K562 (cell line): ENCODE results near the gene BICDL1. TPM values are rescaled to one million over a fixed set of nuclear protein-coding genes. Genes with fewer than 3 reads are reported as not detected.

Source experiments
- ATAC-seq: fragments of 200-7000 bp; cut with Tn5 transposase; 3 replicates; pipeline ENCODE4 v1.9.1; 2020; ENCODE audit warnings: moderate library complexity
- BruUV-seq: library from RNA; stranded (reverse); fragments of 400-500 nt; replicated peaks from 2 replicates; lab custom pipeline; 2021; lab: Mats Ljungman, UMichigan
- CTCF ChIA-PET: fragments of 300-600 bp; formaldehyde crosslinking; extraction: SDS; loops from one replicate; lab custom pipeline; 2021; ENCODE audit warnings: low intra/inter-chr PET ratio; lab: Yijun Ruan, JAX
- POLR2A ChIA-PET: fragments of 300-600, 350-650 bp; sonication (Branson Sonifier 250); formaldehyde crosslinking; extraction: SDS; loops from one replicate; lab custom pipeline; 2021; ENCODE audit warnings: antibody characterized with exemption, inconsistent platforms; lab: Yijun Ruan, JAX
- DNase-seq, 4 experiments: peaks; one replicate each; pipeline versions ENCODE4 v3.0.0 to v3.0.0-alpha.2; 2011 to 2018; ENCODE audit warnings: low spot score in 3 of 4, mixed read lengths in 3 of 4; ENCODE audit errors: extremely low read depth in 1 of 4
- FAIRE-seq: peaks from 2 replicates; lab custom pipeline; 2011; peaks lifted over from hg19 to GRCh38; lab: Jason Lieb, UNC
- H2AFZ ChIP-seq: 2 replicates; pipeline ENCODE4 v1.6.0; 2011; ENCODE audit warnings: low read depth, low read length, control low read depth, inconsistent platforms
- H3K27ac ChIP-seq: fragments of 200-600 bp; 3 replicates; pipeline ENCODE4 v1.8.0; 2011; ENCODE audit warnings: low read depth, mild to moderate bottlenecking, control low read depth, inconsistent platforms, low read length, moderate library complexity, mixed read lengths; ENCODE audit errors: extremely low read depth
- H3K27me3 ChIP-seq, 2 experiments: fragments of 300-600 bp in 1 of 2; 2 replicates in 1 of 2; 3 replicates in 1 of 2; pipeline versions ENCODE4 v1.6.0 to v1.8.0; 2011; ENCODE audit warnings: inconsistent platforms in 2 of 2, low read length in 2 of 2, mild to moderate bottlenecking in 1 of 2, mixed read lengths in 1 of 2, moderate library complexity in 1 of 2; ENCODE audit not compliant: control insufficient read depth in 2 of 2, insufficient read depth in 2 of 2
- H3K36me3 ChIP-seq: fragments of 300-600 bp; 3 replicates; pipeline ENCODE4 v1.8.0; 2011; ENCODE audit warnings: mild to moderate bottlenecking, low read length, inconsistent platforms; ENCODE audit not compliant: control insufficient read depth, insufficient read depth
- H3K4me1 ChIP-seq, 2 experiments: fragments of 200-600 bp in 1 of 2; replicated peaks in 1 of 2; 2 replicates in 1 of 2; 3 replicates in 1 of 2; pipeline versions ENCODE4 v1.5.1 to v1.8.0; 2011; ENCODE audit warnings: inconsistent platforms in 2 of 2, low read length in 2 of 2, mild to moderate bottlenecking in 1 of 2, mixed read lengths in 1 of 2, moderate library complexity in 1 of 2; ENCODE audit not compliant: control insufficient read depth in 2 of 2, insufficient read depth in 2 of 2
- H3K4me2 ChIP-seq: 2 replicates; pipeline ENCODE4 v1.6.1; 2011; ENCODE audit warnings: low read length, control low read depth, inconsistent platforms, mixed read lengths; ENCODE audit not compliant: insufficient read depth
- H3K4me3 ChIP-seq: fragments of 200-600 bp; sonication (generic), shearing (Covaris generic); 2 replicates; pipeline ENCODE4 v1.5.1; 2016; ENCODE audit warnings: control low read depth, inconsistent platforms
- H3K79me2 ChIP-seq: fragments of 200-600 bp; 3 replicates; pipeline ENCODE4 v1.8.0; 2011; ENCODE audit warnings: low read length, inconsistent platforms; ENCODE audit not compliant: control insufficient read depth, insufficient read depth
- H3K9ac ChIP-seq, 2 experiments: 2 replicates each; pipeline versions ENCODE4 v1.6.0 to v1.6.1; 2011; ENCODE audit warnings: low read depth in 2 of 2, low read length in 2 of 2, control low read depth in 1 of 2, inconsistent platforms in 1 of 2, mild to moderate bottlenecking in 1 of 2, mixed read lengths in 1 of 2; ENCODE audit not compliant: insufficient read depth in 1 of 2
- H3K9me1 ChIP-seq: one replicate; pipeline ENCODE4 v1.6.0; 2011; ENCODE audit warnings: inconsistent platforms, mild to moderate bottlenecking, low read length, moderate library complexity; ENCODE audit not compliant: control insufficient read depth, insufficient read depth
- H3K9me3 ChIP-seq: replicated peaks from 2 replicates; pipeline ENCODE4 v1.5.1; 2011; ENCODE audit warnings: low read depth, low read length, inconsistent platforms; ENCODE audit not compliant: control insufficient read depth, insufficient read depth
- H4K20me1 ChIP-seq: replicated peaks from 2 replicates; pipeline ENCODE4 v1.6.1; 2011; ENCODE audit warnings: low read length, inconsistent platforms, mixed read lengths; ENCODE audit not compliant: control insufficient read depth, insufficient read depth
- ATF1 ChIP-seq, 2 experiments: fragments of 450-650 bp in 1 of 2; IDR thresholded peaks; 2 replicates each; pipeline ENCODE4 v1.6.1; 2016; ENCODE audit warnings: missing compliant biosample characterization in 1 of 2, missing genetic modification characterization in 1 of 2
- FIP1L1 ChIP-seq: fragments of 200-400 bp; formaldehyde crosslinking; IDR thresholded peaks from 2 replicates; pipeline ENCODE4 v1.6.1; 2018; ENCODE audit warnings: mild to moderate bottlenecking, low read depth, low read length; ENCODE audit not compliant: poor library complexity, severe bottlenecking
- FOXK2 ChIP-seq, 2 experiments: fragments of 450-650 bp; IDR thresholded peaks in 1 of 2; conservative IDR thresholded peaks in 1 of 2; 2 replicates each; pipeline ENCODE4 v1.6.1; 2016; ENCODE audit warnings: low read depth in 2 of 2, mild to moderate bottlenecking in 1 of 2
- GABPB2 ChIP-seq: fragments of 250-450 bp; sonication (Bioruptor Pico); conservative IDR thresholded peaks from 2 replicates; pipeline ENCODE4 v1.5.1; 2021; ENCODE audit warnings: mild to moderate bottlenecking
- KAT2B ChIP-seq: IDR thresholded peaks from one replicate; pipeline ENCODE4 v1.6.1; 2012; ENCODE audit warnings: low read depth, mild to moderate bottlenecking, control low read depth, inconsistent platforms, low read length, moderate library complexity
- LARP7 ChIP-seq: fragments of 450-650 bp; IDR thresholded peaks from 2 replicates; pipeline ENCODE4 v1.6.1; 2016
- PHTF2 ChIP-seq: fragments of 250-450 bp; sonication (Bioruptor Pico); IDR thresholded peaks from 2 replicates; pipeline ENCODE4 v1.5.0; 2021; ENCODE audit warnings: mild to moderate bottlenecking
- TBP ChIP-seq: optimal IDR thresholded peaks from 2 replicates; pipeline ENCODE3; 2011; ENCODE audit warnings: low read depth, low read length, improper control_type of control experiment
- TEAD1 ChIP-seq, 2 experiments: fragments of 450-650 bp in 1 of 2; sonication (generic) in 1 of 2; formaldehyde crosslinking; IDR thresholded peaks; 2 replicates each; pipeline versions ENCODE4 v1.4.0 to v1.8.0; 2020 to 2022; ENCODE audit warnings: mild to moderate bottlenecking in 2 of 2, missing genetic modification reagents in 1 of 2
- YBX1 ChIP-seq: fragments of 450-650 bp; IDR thresholded peaks from 2 replicates; pipeline ENCODE4 v1.7.1; 2016; ENCODE audit warnings: mild to moderate bottlenecking
- ZNF436 ChIP-seq: fragments of 250-450, 450-650 bp; sonication (Bioruptor Pico); formaldehyde crosslinking; IDR thresholded peaks from 2 replicates; pipeline ENCODE4 v1.7.0; 2020; ENCODE audit warnings: mild to moderate bottlenecking
- ZNF717 ChIP-seq: fragments of 250-450 bp; sonication (Bioruptor Pico); IDR thresholded peaks from 2 replicates; pipeline ENCODE4 v1.5.0; 2021
- ZNF77 ChIP-seq: fragments of 250-450 bp; sonication (Bioruptor Pico); IDR thresholded peaks from 2 replicates; pipeline ENCODE4 v1.5.0; 2020
- WGBS: fragments of 100-300 bp; shearing (Covaris generic); methylation state at CpG from one replicate; pipeline ENCODE4 v1.1.6; 2016; ENCODE audit warnings: low coverage, mixed read lengths; ENCODE audit not compliant: insufficient coverage; ENCODE audit errors: missing lambda C conversion rate; 5-methylcytosine and 5-hydroxymethylcytosine counted together
- in situ Hi-C: fragments of 300-500 bp; cut with MboI; formaldehyde crosslinking; loops from 4 replicates; pipeline ENCODE4 v1.15.0; 2018; ENCODE audit warnings: inconsistent platforms, mixed read lengths
- intact Hi-C: fragments of 100-400 bp; cut with micrococcal nuclease; formaldehyde crosslinking; loops from 2 replicates; pipeline ENCODE4 v1.14.2; 2022
- polyA plus RNA-seq, 8 experiments: library from polyadenylated mRNA; depleted of rRNA in 4 of 8; stranded (reverse) in 5 of 8; unstranded in 3 of 8; fragments of >200 nt; fragmentation: Nextera tagmentation in 2 of 8; fragmentation: Illumina TruSeq in 1 of 8; extraction: Ambion mirVana in 2 of 8; extraction: Trizol in 1 of 8; gene quantifications; 2 replicates each; pipeline versions ENCODE4 v1.2.1 to v1.2.3, GENCODE V29; 2011 to 2014; ENCODE audit warnings: inconsistent platforms in 1 of 8, missing spikeins in 1 of 8
- total RNA-seq, 7 experiments: library from RNA; depleted of rRNA in 6 of 7; stranded (reverse); fragments of >200 nt in 6 of 7; fragmentation: Illumina TruSeq in 2 of 7; extraction: Trizol in 2 of 7; gene quantifications; 2 replicates each; pipeline versions ENCODE4 v1.2.1 to v1.2.3, GENCODE V29; 2011 to 2021; ENCODE audit warnings: low replicate concordance in 1 of 7
- TF ChIP-seq, protein P1 (sequence below): fragments of 250-450 bp; sonication (Bioruptor Pico); IDR thresholded peaks from 2 replicates; pipeline ENCODE4 v1.9.0; 2021; ENCODE audit warnings: mild to moderate bottlenecking
- TF ChIP-seq, protein P2 (sequence below): fragments of 250-450 bp; sonication (Bioruptor Pico); IDR thresholded peaks from 2 replicates; pipeline ENCODE4 v1.8.0; 2022; ENCODE audit warnings: inconsistent platforms, mild to moderate bottlenecking, moderate library complexity, borderline replicate concordance
- TF ChIP-seq, protein P3 (sequence below): fragments of 250-450 bp; sonication (Bioruptor Pico); IDR thresholded peaks from 2 replicates; pipeline ENCODE4 v1.8.0; 2022; ENCODE audit warnings: moderate library complexity, mild to moderate bottlenecking, inconsistent platforms
- TF ChIP-seq, protein P4 (sequence below): sonication (generic); IDR thresholded peaks from 2 replicates; pipeline ENCODE4 v1.6.1; 2016
- TF ChIP-seq, protein P5 (sequence below): conservative IDR thresholded peaks from 2 replicates; pipeline ENCODE4 v1.6.1; 2011; ENCODE audit warnings: low read depth, mild to moderate bottlenecking, low read length; ENCODE audit not compliant: control insufficient read depth

Gene BICDL1
- total and polyA plus RNA-seq, 9 of the 15 experiments (the other 6 are each of a cell fraction or from before 2014, with no cell fraction given), result 0.06 to 2.0 (median 0.58) TPM

DNA sequence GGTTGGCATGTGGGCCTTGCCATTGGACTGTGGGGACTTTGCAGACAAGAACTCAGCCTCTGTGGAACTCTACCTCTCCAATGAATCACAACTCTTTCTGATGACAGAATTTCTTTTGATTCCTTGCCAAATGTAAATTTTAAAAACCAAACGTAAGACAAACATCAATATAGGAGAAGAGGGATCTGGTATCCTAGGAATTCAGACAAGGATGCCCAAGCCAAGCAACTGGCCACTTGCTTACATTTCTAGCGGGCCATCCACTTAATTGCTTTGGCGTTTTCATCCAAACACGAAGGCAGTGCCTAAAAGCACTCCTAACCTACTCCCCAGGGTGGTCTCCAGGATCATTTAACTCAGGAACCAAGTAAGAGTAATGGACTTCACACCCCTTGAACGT is 150.9 kb downstream of the BICDL1 start (continued):
- TF ChIP-seq ZNF436, result no peak
- TF ChIP-seq, protein P1, sequence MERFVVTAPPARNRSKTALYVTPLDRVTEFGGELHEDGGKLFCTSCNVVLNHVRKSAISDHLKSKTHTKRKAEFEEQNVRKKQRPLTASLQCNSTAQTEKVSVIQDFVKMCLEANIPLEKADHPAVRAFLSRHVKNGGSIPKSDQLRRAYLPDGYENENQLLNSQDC, result no peak

DNA sequence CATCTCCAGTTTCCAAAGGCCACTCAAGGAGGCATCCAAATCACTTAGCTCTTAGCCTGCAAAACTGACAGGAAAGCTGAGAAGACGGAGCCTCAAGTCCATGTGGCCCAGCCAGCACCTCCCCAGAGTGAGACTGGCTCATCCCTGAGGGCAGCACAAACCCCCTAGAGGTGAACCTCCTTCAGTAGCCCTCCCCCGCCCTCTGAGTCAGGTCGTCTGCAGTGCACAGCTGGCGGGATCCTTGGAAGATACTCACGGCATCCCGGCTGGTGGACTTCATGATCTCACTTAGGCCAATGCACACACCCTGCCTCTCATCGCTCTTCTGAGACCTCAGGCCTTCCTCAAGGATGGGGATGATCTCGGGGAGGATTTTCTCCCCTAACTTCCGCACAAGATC is 151.6 kb downstream of the BICDL1 start:
- intact Hi-C loops, result no loop called here
- no peaks in the 10 kb centered on the region for H3K9me1 ChIP-seq
- no peaks in the 10 kb centered on the region for H4K20me1 ChIP-seq
- ATAC-seq, result no peak
- no peak overlapping the region for H3K4me2 ChIP-seq
- in situ Hi-C loops, result loop anchor here (5.0 kb wide), 1 partner anchor 47 kb away; no protein-coding TSS in a partner anchor
- CTCF ChIA-PET, result no interaction called here
- POLR2A ChIA-PET, result interaction anchor here (0.8 kb wide), 1 partner anchor 61 kb away, joined by 3 read pairs; the partner anchor contains the start of gene RPLP0
- no TSS peak for BruUV-seq
- H3K27me3 ChIP-seq, result no peaks in the 10 kb centered on the region
- no peak overlapping the region for H2AFZ ChIP-seq
- no peak overlapping the region for H3K27ac ChIP-seq
- peaks cover 96% of the 10 kb centered on the region for H3K36me3 ChIP-seq
- no peaks in the 10 kb centered on the region for H3K79me2 ChIP-seq
- no peak for DNase-seq
- no peak for FAIRE-seq
- H3K4me1 ChIP-seq, result no peaks in the 10 kb centered on the region
- 88% methylated on average over 7 of the region's 9 CpGs for whole genome bisulfite sequencing
- H3K4me3 ChIP-seq, result no peak overlapping the region
- H3K9ac ChIP-seq, result no peak overlapping the region
- H3K9me3 ChIP-seq, result no peaks in the 10 kb centered on the region
- TF ChIP-seq TBP, result no peak
- TF ChIP-seq, protein P2, sequence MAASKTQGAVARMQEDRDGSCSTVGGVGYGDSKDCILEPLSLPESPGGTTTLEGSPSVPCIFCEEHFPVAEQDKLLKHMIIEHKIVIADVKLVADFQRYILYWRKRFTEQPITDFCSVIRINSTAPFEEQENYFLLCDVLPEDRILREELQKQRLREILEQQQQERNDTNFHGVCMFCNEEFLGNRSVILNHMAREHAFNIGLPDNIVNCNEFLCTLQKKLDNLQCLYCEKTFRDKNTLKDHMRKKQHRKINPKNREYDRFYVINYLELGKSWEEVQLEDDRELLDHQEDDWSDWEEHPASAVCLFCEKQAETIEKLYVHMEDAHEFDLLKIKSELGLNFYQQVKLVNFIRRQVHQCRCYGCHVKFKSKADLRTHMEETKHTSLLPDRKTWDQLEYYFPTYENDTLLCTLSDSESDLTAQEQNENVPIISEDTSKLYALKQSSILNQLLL (CRISPR knock-in tag), result no peak
- no peak for TF ChIP-seq GABPB2 (CRISPR knock-in tag)
- TF ChIP-seq KAT2B, result no peak
- TF ChIP-seq FIP1L1, result no peak
- no peak for TF ChIP-seq FOXK2 (conservative IDR thresholded peaks at IDR 0.05 in 1 of 2, IDR thresholded peaks at IDR 0.05 in 1 of 2; ENCODE audit: low read depth in 2 of 2)
- no peak for TF ChIP-seq ATF1 (CRISPR knock-in tag; IDR thresholded peaks at IDR 0.05)
- TF ChIP-seq ATF1 (tag; IDR thresholded peaks at IDR 0.05), result no peak
- no peak for TF ChIP-seq LARP7
- TF ChIP-seq, protein P3, sequence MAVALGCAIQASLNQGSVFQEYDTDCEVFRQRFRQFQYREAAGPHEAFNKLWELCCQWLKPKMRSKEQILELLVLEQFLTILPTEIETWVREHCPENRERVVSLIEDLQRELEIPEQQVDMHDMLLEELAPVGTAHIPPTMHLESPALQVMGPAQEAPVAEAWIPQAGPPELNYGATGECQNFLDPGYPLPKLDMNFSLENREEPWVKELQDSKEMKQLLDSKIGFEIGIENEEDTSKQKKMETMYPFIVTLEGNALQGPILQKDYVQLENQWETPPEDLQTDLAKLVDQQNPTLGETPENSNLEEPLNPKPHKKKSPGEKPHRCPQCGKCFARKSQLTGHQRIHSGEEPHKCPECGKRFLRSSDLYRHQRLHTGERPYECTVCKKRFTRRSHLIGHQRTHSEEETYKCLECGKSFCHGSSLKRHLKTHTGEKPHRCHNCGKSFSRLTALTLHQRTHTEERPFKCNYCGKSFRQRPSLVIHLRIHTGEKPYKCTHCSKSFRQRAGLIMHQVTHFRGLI (CRISPR knock-in tag), result no peak
- TF ChIP-seq, protein P4, sequence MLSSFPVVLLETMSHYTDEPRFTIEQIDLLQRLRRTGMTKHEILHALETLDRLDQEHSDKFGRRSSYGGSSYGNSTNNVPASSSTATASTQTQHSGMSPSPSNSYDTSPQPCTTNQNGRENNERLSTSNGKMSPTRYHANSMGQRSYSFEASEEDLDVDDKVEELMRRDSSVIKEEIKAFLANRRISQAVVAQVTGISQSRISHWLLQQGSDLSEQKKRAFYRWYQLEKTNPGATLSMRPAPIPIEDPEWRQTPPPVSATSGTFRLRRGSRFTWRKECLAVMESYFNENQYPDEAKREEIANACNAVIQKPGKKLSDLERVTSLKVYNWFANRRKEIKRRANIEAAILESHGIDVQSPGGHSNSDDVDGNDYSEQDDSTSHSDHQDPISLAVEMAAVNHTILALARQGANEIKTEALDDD, result no peak
- TF ChIP-seq PHTF2, result no peak
- TF ChIP-seq YBX1, result no peak
- TF ChIP-seq ZNF77 (CRISPR knock-in tag), result no peak
- TF ChIP-seq TEAD1 (CRISPR knock-in tag; IDR thresholded peaks at IDR 0.05), result no peak
- TF ChIP-seq, protein P5, sequence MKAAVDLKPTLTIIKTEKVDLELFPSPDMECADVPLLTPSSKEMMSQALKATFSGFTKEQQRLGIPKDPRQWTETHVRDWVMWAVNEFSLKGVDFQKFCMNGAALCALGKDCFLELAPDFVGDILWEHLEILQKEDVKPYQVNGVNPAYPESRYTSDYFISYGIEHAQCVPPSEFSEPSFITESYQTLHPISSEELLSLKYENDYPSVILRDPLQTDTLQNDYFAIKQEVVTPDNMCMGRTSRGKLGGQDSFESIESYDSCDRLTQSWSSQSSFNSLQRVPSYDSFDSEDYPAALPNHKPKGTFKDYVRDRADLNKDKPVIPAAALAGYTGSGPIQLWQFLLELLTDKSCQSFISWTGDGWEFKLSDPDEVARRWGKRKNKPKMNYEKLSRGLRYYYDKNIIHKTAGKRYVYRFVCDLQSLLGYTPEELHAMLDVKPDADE, result no peak
- TF ChIP-seq ZNF717 (CRISPR knock-in tag), result no peak
